SIG-M5 treated with dmso at 0.1 percent for 504 hours (cell line): ENCODE results near the gene AQP11.
"Not testable (repeated sequence)": the region's sequence is repeated elsewhere in the genome, so short reads cannot be mapped to it uniquely, and the experiment has no call there.

Source experiments
- DNase-seq: peaks from one replicate; lab custom pipeline; 2025; ENCODE audit not compliant: unreplicated experiment; lab: John Stamatoyannopoulos, UW

Gene AQP11, protein sequence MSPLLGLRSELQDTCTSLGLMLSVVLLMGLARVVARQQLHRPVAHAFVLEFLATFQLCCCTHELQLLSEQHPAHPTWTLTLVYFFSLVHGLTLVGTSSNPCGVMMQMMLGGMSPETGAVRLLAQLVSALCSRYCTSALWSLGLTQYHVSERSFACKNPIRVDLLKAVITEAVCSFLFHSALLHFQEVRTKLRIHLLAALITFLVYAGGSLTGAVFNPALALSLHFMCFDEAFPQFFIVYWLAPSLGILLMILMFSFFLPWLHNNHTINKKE

DNA sequence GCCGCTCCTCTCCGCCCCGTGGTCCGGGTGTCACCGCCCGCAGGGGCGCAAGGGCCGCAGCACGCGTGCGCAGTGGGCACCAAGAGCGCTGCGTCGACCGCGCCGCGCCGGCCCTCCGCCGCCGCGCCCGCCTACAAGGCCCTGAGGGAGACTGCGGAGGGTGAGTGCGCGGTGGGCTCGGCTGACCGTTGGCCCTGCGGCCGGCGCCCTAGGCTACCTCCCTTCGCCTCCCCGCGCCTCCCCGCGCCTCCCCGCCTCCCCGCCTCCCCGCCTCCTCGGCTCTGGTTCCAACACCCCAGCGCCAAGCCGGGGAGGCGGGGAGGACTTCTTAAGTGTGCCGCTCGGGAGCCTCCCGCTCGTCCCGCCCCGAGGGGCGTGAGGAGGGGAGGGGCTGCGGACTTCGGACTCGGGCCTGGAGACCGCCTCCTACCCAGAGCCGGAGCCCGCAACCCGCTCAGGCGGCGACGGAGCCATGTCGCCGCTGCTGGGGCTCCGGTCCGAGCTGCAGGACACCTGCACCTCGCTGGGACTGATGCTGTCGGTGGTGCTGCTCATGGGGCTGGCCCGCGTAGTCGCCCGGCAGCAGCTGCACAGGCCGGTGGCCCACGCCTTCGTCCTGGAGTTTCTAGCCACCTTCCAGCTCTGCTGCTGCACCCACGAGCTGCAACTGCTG lies at the start of gene AQP11:
Gene AQP11, plus strand, starts transcription at position 433 of the 673 bp plus-strand sequence. Its CDS starts 40 bp downstream, at position 473.
- DNase-seq = peak; percentile 67

DNA sequence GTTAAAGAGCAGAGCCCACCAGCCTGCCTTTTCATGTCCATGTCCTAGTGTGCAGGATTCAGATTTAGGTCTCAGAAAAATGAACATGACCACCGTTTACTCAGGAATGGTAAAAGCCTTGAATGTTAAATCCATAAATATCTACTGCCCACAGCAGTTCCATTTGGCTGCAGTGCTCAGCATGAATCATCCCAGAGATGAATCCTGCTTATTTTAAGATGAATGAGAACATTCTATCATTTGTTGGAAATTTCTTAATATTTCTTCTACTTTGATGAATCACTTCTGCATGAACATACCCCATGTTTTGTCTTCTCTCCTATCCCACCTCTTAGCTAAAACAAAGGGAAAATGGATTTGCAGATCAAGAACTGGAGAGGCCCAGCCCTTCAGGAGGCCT lies 47.5 kb upstream of the AQP11 start:
- no peak for DNase-seq

DNA sequence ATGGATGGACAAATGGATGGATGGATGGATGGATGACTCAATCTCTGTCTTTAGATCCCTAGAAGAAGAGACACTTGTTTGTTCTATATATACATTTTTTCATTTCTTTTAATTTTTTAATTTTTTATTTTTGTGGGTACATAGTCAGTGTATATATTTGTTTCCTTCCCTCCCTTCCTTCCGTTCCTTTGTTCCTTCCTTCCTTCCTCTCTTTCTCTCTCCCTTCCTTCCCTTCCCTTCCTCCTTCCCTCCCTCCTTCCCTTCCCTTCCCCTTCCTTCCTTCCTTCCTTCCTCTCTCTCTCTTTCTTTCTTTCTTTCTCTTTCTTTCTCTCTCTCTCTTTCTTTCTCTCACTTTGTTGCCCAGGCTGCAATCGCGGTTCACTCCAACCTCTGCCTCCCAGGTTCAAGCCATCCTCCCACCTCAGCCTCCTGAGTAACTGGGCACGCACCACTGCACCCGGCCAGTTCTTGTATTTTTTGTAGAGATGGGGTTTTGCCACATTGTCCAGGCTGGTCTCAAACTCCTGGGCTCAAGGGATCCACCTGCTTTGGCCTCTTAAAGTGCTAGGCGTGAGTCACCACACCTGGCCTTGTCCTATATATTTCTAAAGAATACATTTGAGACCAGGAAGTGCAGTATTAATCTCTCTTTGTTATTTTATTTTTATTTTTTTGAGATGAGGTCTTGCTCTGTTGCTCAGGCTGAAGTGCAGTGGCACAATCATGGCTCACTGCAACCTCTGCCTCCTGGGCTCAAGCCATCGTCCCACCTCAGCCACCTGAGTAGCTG lies 42.5 kb upstream of the AQP11 start:
- no peak for DNase-seq

DNA sequence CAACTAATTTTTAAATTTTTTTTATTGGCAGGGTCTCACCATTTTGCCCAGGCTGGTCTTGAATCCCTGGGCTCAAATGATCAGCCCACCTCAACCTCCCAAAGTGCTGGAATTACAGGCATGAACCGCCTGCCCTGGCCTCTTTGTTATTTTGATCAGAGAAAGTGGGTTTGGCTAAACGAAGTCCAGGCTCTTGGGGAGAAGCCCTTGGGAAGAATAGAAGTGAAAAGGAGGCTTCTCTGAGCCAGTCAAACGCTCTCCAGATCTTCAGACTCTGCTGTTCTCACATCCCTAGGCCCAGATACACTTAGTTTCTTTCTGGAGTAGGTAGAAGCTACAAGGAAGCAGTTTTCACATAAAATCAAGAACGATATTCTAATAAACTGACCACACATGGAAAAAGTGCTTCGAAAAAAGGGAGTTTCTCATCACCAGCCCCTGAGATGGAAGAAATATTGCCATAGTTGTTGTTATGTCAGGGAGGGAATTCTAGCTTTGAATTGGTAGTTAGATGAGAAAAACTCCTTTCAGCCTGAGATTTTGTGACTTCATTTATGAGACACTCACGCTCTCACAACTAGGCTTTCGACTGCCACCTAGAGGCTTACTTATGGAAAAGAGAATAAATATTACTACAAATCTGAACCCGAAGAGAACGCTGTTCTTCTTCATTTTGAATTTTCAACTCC lies 41.7 kb upstream of the AQP11 start:
- DNase-seq = peak; percentile 81

DNA sequence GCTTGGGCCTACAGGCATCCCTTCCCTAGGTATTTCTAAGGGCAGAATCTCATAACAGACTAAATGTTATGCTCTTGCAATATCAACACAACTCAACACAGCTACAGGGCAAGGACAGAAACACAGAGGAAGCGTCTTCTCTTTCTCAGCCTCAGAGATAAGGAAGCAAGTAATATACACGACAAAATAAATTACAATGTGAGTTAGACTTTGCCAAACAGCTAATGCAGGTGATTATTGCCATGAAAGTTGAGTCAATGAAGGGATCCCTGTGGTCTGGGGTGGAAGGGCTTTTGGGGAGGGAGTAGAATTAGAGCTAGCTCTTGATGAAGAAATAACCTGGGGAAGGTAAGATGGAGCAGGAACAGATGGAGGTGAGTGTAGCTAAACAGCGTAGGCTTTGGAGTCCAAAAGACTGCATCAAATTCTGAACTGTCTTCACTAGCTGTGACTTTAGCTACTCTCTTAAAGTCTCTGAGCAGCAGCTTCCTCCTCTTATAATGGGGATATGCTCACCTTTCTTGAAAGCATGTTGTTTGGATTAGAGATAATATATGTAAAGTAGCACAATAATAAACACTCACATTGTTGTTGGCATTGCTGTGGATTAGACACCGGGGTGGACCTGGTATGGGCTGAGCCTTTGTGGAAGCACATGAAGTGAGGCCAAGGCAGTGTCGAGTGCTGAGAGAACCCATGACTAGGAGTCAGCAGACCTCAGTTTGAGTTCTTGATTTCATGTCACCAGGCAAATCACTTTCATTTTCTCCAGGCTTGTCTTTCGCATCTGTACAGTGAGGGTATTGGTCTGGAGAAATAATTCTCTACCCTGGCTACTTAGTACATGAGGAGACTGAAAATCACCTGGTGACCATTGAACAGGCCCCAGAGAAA lies 41.0 kb upstream of the AQP11 start:
- DNase-seq = no peak

DNA sequence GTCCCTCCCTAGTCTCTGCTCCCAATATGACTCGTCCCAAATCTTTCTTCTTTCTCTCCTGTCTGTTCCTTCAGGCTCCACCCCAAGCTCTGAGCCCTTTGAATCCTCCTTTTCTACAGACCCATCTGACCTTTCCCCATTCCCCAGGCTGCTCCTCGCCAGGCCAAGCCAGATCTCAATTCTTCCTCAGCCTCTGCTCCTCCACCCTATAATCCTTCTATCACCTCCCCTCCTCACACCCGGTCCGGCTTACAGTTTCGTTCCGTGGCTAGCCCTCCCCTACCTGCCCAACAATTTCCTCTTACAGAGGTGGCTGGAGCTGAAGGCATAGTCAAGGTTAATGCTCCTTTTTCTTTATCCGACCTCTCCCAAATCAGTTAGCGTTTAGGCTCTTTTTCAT lies 38.3 kb upstream of the AQP11 start:
- DNase-seq = not testable (repeated sequence)

DNA sequence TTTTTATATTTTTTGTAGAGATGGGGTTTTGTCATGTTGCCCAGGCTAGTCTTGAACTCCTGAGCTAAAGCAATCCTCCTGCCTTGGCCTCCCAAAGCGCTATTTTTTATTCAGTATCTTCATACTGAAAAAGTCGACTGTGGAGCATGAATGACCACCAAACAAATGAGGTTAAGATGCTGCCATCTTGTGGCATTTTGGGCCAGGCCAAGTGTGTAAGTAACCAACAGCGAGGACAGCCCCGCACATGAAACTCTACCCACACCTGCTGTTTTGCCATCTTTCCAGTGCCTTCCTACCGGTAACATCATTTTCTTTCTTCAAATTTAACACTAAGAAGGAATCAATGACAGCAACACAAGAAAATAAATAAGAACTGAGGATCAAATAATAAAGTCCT lies 32.2 kb upstream of the AQP11 start:
- no peak for DNase-seq

DNA sequence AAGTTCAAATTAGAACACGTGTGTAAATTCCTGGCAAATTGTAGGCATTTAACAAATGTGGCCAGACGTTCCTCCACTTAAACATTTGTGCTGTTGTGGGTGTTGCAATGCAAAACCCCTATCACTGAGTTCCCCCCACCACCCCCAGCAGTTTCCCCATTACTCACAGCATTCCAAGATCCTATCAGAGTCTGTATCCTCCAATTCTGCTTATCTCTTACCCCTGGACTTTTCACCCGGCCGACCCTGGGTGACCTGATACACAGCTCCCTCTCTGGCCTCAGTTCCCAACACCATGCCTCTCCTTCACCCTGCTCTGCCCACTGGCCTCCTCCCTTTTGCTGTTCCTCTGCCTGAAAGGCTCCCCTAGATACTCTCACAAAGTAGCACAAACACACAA lies 31.4 kb upstream of the AQP11 start:
- no peak for DNase-seq

DNA sequence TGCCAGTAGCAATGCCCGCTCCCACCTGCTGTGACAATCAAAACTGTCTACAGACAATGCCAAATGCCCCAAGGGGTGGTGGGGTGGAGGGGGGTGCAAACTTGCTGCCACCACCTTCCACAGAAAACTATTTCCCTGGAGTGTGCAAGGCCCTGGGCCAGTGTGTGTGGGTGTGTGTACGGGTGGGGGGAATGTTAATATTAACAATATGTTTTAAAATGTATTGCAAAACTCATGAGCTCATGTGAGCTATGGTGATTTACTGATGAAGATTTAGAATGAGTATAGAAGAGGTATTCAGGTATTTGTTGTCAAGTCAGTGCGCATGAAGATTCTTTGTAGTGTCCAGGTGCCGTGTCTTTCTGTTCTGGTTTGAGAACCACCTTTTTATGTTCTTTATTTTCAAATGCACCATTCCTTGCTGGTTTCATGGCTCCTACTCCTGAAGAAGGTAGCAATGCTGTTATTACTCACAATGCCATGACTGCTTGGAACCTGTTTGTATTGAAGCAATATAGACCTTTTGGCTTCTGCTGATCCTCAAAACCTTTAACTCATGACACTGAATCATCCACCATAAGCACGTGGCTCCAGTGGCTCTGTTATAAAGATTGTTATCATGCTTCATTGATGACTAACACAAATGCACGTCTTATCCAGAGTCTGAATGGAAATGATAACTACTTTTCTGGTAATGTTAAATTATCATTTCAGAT lies 29.9 kb upstream of the AQP11 start:
- DNase-seq = no peak

DNA sequence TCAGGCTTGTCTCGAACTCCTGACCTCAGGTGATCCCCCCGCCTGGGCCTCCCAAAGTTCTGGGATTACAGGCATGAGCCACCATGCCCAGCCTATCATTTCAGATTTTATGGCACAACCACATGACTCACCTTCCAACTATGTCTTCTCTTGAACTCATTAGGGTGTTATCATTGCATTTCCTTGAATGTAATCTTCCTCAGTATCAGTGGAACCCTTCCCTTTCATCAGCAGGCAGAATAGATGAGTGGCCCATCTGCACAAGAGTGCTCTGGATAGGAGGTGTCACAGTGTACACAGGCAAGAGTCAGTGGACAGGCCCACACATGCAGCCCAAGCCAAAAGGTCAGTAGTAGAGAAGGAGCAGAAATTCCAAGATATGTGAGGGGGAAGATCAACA lies 29.1 kb upstream of the AQP11 start:
- no peak for DNase-seq

DNA sequence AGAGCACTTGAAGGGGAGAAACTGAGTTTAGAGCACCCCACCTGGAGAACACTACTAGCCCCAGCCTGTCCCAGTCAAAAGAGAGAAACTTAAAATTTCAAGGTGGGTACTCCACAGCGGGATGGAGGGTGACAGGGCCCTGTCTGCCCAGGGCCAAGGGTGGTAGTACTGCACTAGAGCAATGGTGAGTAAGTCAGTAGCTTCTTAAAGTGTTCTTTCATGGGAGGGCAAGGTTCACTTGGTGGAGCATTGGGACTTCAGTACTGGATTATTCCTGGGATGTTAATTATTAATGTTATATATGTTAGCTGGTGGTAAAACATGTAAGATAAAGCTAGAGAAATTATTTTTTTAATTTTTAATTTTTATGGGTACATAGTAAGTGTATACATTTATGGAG lies 28.5 kb upstream of the AQP11 start:
- no peak for DNase-seq

DNA sequence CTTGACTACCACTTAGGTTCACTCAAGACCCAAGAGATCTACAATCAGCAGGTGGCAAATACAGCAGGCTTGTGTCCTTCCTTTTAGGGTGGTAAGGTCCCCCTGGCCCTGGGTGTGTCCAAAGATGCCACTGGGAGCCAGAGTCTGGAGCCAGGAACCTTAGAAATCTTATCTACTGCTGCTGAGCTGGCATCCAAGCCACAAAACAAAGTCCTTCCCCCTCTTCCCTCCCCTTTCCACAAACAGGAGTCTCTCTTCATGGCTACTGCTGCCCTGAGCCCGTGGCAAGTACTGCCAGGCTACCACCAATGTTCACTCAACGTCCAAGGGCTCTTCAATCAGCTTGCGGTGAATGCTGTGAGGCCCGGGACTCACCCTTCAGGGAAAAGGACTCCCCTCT lies 21.4 kb upstream of the AQP11 start:
- no peak for DNase-seq

DNA sequence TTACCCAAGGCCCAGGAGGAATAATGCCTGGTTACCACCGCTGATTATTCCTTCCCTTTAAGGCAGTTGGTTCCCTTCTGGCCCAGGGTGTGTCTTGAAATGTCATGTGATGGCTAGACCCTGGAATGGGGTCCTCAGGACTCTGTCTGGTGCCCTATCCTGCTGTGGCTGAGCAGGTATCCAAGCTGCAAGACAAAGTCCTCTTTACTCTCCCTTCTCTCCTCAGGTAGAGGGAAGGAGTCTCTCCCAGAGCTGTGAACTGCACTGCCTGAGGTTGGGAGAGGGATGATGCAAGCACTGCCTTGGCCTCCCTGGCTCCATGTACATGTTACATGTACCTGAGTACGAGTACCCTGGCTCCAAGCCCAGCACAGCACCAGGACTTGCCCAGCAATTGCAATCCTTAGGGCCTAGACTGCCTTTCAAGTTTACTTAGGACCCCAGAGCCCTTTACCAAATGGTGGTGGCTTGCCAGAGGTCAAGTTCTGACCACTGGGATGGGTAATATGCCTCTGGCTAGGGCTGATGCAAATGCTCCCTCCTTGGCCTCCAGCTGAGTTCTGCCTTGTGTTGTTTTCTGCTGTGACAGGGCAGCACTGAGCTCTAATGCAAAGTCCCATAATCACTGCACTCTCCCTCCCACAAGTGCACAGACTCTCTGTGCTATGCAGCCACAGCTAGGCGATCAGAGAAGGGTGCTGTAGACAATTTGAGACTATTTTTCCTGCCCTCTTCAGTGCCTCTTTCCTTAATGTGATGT lies 20.7 kb upstream of the AQP11 start:
- no peak for DNase-seq

DNA sequence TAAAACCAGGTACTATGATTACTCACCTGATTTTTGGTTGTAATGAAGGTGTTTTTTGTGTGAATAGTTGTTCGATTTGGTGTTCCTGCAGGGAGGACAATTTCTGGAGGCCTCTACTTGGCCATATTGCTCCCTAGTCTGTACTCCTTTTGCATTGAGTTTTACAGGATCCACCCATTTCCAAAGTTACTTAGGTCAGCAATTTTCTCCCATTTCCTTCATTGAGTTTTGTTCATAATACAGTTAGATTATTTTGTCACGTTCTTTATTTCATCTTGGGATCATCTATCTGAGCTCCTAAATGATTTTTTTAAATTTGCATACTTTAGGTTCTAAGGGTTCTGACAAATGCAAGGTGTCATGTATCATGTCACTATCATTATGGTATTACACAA lies 20.1 kb upstream of the AQP11 start:
- no peak for DNase-seq

DNA sequence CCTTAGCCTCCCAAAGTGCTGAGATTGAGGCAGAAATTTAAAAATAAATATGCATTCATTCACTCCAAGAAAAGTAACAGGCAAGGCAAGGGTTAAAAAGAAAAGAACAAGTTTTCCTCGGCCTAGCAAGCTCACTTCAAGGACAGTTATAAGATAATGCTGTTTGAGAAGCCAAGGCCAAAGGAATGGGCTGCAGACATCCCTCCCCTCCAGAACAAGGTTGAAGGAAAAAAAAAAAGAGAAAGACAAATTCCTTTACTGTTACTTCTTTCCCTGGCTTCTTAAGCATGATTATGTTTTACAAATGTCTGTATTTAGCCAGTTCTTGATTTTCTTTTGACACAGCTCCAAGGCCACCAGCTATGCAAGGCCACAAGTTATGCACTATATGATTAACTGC lies 18.9 kb upstream of the AQP11 start:
- not testable (repeated sequence) for DNase-seq

DNA sequence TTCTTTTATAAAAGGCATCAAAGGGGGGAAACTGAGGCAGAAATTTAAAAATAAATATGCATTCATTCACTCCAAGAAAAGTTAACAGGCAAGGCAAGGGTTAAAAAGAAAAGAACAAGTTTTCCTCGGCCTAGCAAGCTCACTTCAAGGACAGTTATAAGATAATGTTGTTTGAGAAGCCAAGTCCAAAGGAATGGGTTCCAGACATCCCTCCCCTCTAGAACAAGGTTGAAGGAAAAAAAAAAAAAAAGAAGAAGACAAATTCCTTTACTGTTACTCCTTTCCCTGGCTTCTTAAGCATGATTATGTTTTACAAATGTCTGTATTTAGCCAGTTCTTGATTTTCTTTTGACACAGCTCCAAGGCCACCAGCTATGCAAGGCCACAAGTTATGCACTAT lies 14.3 kb upstream of the AQP11 start:
- DNase-seq = not testable (repeated sequence)

DNA sequence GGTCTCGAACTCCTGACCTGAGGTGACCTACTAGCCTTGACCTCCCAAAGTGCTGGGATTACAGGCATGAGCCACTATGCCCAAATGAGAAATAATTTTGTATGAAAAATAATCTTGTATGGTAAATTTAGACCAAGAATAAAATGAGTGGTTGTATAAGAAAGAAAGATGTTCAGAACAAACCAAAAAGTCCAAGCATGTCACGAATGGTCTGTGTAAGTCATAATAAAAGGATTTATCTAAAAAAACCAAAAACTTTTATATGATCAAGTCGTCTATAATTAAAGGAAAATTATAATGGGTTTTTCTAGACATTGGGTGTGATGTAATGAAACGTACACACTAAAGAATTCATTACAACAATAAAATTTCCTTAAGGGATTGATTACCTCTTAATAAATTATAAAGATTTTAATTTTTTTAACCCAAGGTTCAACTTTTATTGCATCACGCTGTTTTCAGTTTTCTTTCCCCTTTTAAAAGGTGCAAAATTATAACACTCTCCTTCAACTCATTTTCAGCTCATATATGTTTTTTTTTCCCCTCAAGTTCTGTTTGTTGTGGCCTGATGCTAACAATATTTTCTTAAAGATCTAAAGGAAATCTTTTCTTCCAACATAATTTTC lies 8.9 kb upstream of the AQP11 start:
- no peak for DNase-seq

DNA sequence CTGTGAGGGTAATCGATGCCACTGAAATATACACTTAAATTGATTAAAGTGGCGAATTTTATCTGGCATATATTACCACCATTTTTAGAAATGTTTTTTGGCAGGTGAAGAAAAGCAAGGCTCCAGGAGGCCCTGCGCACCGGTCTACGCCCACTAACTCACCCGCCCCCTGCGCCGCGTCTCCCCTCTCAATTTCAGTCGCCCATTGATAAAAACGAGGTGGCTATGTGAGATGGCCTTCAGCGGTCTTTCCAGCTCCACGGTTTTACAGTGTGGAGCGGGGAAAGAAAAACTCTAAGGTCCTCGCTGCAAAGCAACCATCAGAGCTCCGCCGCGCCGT lies 602 bp upstream of the AQP11 start:
- no peak for DNase-seq
